T-helper 1 cell treated with Interleukin-12 subunit alpha and Interleukin-12 subunit beta and Interleukin-4 antibody, amounts not matched to agents 30 μg/mL and 1 μg/mL, for 36 hours (primary cell): ENCODE measurements around the gene FOXM1.

Experiments
- H3K27ac Mint-ChIP-seq: one replicate; pipeline ENCODE4 v1.8.0; 2021; ENCODE audit warnings: mild to moderate bottlenecking, mixed read lengths
- H3K27me3 Mint-ChIP-seq: one replicate; pipeline ENCODE4 v1.8.0; 2021; ENCODE audit warnings: low read depth, mixed read lengths
- H3K36me3 Mint-ChIP-seq: one replicate; pipeline ENCODE4 v1.8.0; 2021; ENCODE audit warnings: low read depth, mixed read lengths
- H3K4me1 Mint-ChIP-seq: one replicate; pipeline ENCODE4 v1.8.0; 2021; ENCODE audit warnings: low read depth, mixed read lengths
- H3K4me3 Mint-ChIP-seq: one replicate; pipeline ENCODE4 v1.8.0; 2021; ENCODE audit warnings: mild to moderate bottlenecking, moderate library complexity, mixed read lengths
- H3K9me3 Mint-ChIP-seq: one replicate; pipeline ENCODE4 v1.8.0; 2021; ENCODE audit warnings: mixed read lengths

The FOXM1 gene

GRCh38 chr12:2813214-2814185 is 63.5 kb downstream of the FOXM1 start:
- Mint-ChIP-seq H3K4me3 (peak overlapping the region; percentile 100), H3K4me1 (peaks cover 14% of the 10 kb centered on the region), H3K27me3 (no peaks in the 10 kb centered on the region), H3K36me3 (peaks cover 5% of the 10 kb centered on the region), H3K9me3 (no peaks in the 10 kb centered on the region), H3K27ac (peak overlapping the region; percentile 100)

DNA sequence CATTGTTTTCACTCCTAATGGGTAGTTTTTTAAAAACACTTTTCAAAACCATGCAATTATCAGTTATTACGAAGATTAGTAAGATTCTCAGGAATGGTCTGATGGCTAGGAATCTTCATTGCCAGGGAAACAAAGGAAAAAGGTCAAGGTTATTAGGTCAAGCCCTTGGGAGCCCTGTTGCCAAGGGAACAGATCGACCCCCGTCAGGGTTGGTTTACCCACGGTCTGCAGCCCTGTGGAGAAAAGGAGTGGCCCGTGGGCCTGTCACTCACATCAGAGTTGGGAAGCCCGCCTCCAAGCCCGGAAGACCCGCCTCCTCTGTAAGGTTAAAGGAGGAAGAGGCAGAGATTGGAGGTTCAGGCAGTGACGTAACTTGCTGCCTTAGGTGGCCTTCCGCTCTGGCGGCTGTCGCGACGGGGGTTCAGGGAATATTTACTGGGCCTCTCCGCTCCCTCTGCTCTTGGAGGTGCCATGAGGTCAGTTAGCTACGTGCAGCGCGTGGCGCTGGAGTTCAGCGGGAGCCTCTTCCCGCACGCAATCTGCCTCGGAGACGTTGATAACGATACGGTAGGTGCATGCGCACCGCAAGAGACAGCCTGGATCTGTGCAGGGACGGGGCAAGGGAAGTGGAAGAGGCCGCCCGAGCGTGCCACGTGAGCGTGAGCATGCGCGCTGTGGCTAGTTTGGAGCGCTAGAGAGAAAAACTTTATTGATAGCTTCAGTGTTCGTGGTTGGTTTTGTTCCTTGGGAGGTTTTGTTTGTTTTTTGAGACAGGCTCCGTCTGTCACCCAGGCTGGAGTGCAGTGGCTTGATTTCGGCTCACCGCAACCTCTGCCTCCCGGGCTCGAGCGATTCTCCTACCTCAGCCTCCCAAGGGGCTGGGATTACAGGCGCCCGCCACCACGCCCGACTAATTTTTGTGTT is 64.4 kb downstream of the FOXM1 start, which contains the start of gene ITFG2:
Gene ITFG2 (plus strand): TSS at position 379 of the 924 bp plus-strand sequence. CDS start 93 bp downstream, at position 472.
- Mint-ChIP-seq H3K4me3 (peak within 1 kb of the TSS; percentile 100), H3K9me3 (no peaks in the 10 kb centered on the region), H3K27ac (peak within 1 kb of the TSS; percentile 100), H3K36me3 (no peaks in the 10 kb centered on the region), H3K27me3 (no peaks in the 10 kb centered on the region), H3K4me1 (peaks cover 14% of the 10 kb centered on the region)

DNA sequence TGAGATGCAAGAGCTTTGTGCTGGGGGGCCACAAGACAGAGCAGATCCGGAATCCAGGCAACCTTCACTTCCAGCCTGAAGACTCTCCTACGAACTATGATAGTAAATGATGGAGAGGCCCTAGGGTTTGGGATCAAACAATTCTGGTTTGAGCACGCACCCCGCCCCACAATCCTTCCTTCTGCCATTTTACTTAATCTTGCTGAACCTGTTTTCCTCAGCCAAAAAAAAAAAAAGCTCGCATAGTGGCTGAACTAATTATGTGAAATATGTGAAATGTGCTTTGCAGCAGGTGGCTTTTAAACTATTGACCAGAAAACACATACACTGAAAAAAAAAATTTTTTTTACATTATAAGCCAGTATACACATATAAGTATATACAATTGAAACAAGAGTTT is 65.2 kb downstream of the FOXM1 start:
- H3K4me1 Mint-ChIP-seq = peaks cover 14% of the 10 kb centered on the region
- no peaks in the 10 kb centered on the region for H3K36me3 Mint-ChIP-seq
- H3K27me3 Mint-ChIP-seq = no peaks in the 10 kb centered on the region
- peak overlapping the region; percentile 100 for H3K4me3 Mint-ChIP-seq
- H3K9me3 Mint-ChIP-seq = no peaks in the 10 kb centered on the region
- peak overlapping the region; percentile 55 for H3K27ac Mint-ChIP-seq
